CD1c-positive myeloid dendritic cell (primary cell): ENCODE measurements around the gene CALD1.
"Not testable (repeated sequence)": the region's sequence is repeated elsewhere in the genome, so short reads cannot be mapped to it uniquely, and the experiment has no call there.

ENCODE experiments used
- DNase-seq: peaks from one replicate; pipeline ENCODE4 v3.0.0-alpha.2; 2016; ENCODE audit errors: extremely low spot score

The CALD1 gene

DNA sequence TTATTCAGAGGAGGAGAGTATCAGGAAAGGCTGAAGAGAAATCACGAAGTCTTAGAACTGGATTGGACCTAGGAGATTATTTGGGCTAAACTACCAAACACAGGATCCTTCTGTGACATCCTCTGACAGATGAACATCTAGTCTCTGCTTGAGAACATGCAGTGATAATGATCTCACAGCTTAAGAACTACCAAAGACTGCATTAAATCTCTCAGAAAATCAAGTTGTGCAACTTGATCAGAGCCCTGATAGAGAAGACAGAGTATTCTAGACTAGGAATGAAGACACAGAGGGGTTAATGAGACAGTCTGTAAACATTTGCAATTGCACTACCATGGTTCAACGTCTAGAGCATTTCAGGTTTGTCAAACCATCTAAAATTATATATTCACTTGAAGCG is 169.7 kb downstream of the CALD1 start:
- no peak for DNase-seq

DNA sequence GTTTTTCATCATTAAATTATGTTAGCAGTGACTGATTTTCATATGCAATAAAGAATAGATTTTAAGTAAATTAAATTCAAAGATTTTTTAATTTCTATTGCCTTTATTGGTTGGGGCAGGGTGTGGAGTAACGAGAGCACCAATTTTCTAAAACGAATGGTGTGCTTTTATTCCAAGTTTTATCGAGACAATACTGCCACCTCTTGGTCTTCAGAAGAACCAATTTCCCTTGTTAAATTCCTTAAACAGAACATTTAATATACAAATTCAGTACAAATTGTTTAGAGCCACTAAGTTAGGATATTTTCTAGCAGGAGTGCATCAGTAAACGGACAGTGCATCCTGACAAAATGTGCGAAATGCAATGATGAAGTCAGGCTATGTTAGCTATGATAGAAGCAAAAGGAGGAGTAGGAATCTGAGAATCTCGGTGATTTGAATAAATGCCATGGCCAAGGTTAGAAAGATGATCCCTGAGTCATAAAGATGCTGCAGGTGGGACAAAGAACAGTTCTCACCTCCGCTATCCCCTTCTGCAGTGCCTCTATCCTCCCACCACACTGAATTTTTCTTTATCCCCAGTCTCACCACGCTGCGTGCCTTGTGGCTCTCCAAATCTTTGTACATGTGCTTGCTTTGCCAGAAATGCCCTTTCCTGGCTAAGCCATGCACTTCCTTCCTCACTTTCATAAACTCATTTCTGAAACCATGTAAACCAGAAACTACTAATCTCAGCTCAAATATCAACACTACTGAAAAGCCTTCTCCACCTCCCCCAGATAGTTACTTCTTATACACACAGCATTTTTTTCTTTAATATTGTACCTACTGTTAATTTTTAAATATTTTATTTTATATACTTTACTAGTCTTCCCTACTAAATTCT is 175.0 kb downstream of the CALD1 start:
- DNase-seq = peak; percentile 55

- no peak for DNase-seq
Observed at GRCh38 chr7:134957005-134957404, 177.6 kb downstream of the CALD1 start.

- DNase-seq = no peak
Observed at GRCh38 chr7:134959810-134960209, 180.4 kb downstream of the CALD1 start.

DNA sequence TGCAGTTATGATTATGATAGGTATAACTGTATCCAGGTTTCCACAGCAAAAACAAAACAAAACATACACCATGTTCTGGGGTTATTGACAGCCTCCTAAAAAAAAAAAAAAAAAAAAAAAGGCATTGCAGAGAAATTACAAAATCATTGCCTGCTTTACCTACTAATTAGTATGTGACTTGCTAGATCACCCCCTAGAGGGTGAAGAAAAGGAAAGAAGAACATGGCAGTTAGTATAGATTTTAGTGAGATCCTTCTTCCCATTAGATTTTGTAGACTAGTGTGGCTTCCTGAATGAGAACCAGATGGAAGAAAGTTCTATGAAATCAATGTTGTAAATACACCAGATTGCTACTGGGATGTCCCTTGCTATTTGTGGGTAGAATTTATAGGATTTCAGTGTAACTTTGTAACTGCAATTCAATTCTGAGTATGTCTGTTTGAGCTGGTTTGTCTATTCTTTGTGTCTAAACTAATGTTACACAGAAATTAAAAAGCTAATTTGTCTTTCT is 182.9 kb downstream of the CALD1 start:
- no peak for DNase-seq

GRCh38 chr7:134963036-134963435 is 183.6 kb downstream of the CALD1 start:
- no peak for DNase-seq

- no peak for DNase-seq
Observed at GRCh38 chr7:134966691-134967090, 187.3 kb downstream of the CALD1 start.

DNA sequence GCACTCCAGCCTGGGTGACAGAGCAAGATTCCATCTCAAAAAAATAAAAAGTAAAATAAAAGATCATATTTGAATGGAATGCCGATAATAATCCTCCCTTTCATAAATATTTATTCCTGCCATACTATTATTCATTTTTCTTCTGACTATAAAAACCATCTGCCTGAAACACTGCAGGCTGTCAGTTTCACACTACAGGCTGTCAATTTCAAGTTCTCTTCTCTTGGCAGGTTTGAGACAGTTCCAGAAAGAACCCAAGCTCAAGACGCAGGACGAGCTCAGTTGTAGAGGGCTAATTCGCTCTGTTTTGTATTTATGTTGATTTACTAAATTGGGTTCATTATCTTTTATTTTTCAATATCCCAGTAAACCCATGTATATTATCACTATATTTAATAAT is 188.7 kb downstream of the CALD1 start:
- no peak for DNase-seq

DNA sequence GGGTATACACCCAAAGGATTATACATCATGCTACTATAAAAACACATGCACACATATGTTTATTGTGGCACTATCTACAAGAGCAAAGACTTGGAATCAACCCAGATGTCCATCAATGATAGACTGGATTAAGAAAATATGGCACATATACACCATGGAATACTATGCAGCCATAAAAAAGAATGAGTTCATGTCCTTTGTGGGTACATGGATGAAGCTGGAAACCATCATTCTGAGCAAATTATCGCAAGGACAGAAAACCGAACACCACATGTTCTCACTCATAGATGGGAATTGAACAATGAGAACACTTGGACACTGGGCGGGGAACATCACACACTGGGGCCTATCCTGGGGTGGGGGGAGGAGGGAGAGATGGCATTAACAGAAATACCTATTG is 202.2 kb downstream of the CALD1 start:
- not testable (repeated sequence) for DNase-seq

DNA sequence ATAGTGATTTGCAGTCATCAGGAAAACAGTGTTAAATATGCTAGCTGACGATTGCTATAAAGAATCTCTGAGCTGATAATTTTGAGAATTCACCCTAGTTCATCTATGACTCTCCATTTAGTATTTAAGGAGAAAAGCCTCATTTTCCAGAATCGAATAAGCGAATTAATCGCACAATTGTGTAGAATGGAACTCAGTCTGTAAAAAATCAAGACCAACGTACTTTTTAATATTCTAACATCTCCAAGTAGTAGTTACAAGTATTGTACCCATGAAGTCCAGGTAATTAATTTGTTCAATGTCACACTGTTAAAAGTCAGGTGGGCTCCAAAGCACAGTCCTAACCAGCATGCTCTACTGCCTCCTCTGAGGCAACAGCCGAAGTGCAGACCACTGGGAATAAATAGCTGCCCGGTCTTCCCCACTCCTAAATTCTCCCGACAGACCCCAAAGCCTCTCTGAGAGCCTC is 206.5 kb downstream of the CALD1 start:
- no peak for DNase-seq

- DNase-seq = peak; percentile 94
Observed at GRCh38 chr7:134986363-134987251, 207.2 kb downstream of the CALD1 start, which contains the start of gene AGBL3. TSS of gene AGBL3 (plus strand) at chr7:134986508. CDS start at chr7:134987934, 1,426 bp downstream.

GRCh38 chr7:134988161-134988560 is 208.7 kb downstream of the CALD1 start:
- no peak for DNase-seq

GRCh38 chr7:134991469-134992339 is 212.3 kb downstream of the CALD1 start:
- DNase-seq = no peak

DNA sequence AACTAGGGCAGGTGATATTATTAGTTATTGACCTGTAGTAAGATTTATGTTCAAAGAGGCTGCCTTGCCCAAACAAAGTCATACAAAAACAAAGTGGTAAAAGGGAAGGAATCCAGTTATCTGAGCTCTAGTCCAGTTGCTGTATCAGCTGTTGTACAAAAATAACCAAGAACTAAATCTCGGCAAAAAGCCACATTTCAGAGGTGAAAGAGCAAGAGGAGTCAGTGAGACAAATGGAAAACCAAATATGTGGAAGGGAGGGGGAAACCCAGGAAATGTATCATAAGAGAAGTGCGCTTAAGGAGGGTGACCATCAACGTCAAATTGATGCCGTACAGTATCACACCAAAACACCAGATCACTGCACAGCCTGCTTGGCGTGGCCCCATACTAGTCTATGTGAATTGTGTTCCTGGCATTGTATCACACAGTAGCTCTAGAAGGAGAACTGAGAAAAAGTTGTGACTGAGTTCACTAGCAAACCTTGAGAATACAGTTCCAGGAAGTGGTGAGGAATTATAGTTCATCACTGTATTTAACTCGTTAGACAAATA is 213.3 kb downstream of the CALD1 start:
- DNase-seq = peak; percentile 22

DNA sequence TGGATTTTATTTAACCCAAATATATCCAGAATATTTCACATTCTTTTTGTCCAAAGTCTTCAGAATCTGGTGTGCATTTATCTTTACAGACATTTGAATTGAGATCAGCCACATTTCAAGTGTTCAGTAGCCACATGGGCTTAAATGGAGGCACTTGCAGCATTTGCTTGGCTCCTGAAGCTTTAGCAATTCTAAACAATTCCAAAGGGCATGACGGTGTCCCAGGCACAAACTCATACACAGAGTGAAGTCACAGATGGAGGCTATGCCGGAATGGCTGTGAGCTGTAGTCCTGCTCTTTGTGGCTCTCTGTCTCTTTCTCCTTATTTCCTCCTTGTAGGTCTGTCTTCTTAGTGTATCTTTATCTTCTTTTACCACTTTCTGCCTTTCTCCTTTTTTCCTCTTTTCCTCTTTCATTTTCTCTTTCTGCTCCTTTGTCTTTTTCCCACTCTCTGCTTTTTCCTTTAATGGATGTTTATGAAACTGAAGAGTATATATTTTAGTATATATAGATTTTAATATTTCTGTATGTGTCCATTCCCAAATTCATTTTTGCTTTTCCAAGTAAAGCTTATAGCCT is 214.5 kb downstream of the CALD1 start:
- DNase-seq = no peak

GRCh38 chr7:134995239-134996096 is 216.0 kb downstream of the CALD1 start:
- no peak for DNase-seq

DNA sequence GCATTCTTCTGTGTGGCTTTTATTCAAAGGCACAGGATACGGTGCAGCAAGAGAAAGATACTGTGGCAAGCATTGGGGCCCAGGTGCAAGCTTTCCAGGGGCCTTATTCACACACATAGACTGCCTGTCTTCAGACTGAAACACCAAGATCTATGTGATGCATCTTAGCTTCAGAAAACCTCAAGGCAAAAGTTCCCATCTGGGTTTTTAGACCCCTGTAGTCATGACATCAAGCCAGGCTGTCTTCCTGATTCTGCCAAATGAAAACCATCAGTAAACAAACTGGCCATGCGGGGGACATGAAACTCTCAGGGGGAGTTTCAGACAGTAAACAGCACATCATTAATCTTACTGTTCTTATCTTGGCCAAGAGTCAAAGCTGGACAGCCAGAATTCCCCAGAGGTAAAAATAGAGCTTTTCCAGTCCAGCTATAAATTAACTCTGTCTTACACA is 216.7 kb downstream of the CALD1 start:
- DNase-seq = no peak

DNA sequence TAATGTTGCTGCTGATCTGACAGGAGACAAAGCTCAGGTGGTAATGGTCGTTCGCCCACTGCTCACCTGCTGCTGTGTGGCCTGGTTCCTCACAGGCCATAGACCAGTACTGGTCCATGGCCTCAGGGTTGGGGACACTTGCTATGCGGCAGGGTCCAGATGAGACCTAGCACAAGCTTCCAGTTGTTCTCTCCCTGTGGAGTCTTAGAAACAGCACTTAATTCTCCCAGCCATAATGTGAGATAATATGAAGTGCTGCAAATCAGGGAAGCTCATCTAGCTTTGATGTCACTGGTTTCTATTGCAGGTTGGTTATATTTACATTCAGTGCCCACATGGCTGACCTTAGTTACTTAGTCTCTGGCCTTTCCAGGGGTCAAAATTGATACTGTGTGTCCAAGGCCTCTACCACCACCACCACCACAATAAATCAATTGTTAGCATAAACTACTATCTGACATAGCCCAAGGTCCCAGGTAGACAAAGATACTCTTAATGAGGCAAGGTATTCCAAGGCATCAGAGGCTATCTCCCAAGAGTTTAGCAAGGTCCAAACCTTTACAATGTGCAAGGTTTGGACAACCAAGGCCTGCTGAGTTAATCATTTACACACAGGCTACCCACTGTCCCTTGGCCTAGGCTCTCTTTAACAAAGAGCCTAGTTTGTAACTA is 217.9 kb downstream of the CALD1 start:
- no peak for DNase-seq

GRCh38 chr7:134999136-134999535 is 219.7 kb downstream of the CALD1 start:
- DNase-seq = no peak
